HepG2 (cell line): ENCODE measurements around the gene DIAPH1. TPM values are rescaled to one million over a fixed set of nuclear protein-coding genes. Genes with fewer than 3 reads are reported as not detected.

Experiments used
- ATAC-seq: fragments of 200-7000 bp; cut with Tn5 transposase; 3 replicates; pipeline ENCODE4 v1.9.1; 2020; ENCODE audit warnings: mild to moderate bottlenecking, moderate library complexity
- BruUV-seq: library from RNA; stranded (reverse); fragments of 400-500 nt; replicated peaks from 2 replicates; lab custom pipeline; 2021; lab: Mats Ljungman, UMichigan
- CTCF ChIA-PET: fragments of 300-600 bp; formaldehyde crosslinking; extraction: SDS; loops from one replicate; lab custom pipeline; 2021; ENCODE audit warnings: low total read pairs, inconsistent platforms, low intra/inter-chr PET ratio; lab: Yijun Ruan, JAX
- POLR2A ChIA-PET: fragments of 350-600 bp; sonication (Branson Sonifier 250); formaldehyde crosslinking; loops from one replicate; lab custom pipeline; 2020; ENCODE audit warnings: antibody characterized with exemption, inconsistent platforms; lab: Yijun Ruan, JAX
- DNase-seq: peaks from one replicate; pipeline ENCODE4 v3.0.0-alpha.2; 2015; ENCODE audit warnings: low spot score
- FAIRE-seq: peaks from 3 replicates; lab custom pipeline; 2011; peaks lifted over from hg19 to GRCh38; lab: Jason Lieb, UNC
- H2AFZ ChIP-seq: one replicate; pipeline ENCODE4 v1.6.1; 2011; ENCODE audit warnings: low read length, inconsistent platforms
- H3K27ac ChIP-seq: fragments of 300-600 bp; 3 replicates; pipeline ENCODE4 v1.8.0; 2011; ENCODE audit warnings: mixed run types, mild to moderate bottlenecking, mixed read lengths, low read length, inconsistent platforms; ENCODE audit not compliant: insufficient read depth; ENCODE audit errors: extremely low read length
- H3K27me3 ChIP-seq, 2 experiments: fragments of 200-600 bp in 1 of 2; 2 replicates in 1 of 2; 3 replicates in 1 of 2; pipeline versions ENCODE4 v1.6.0 to v1.8.0; 2011; ENCODE audit warnings: low read length in 2 of 2, mild to moderate bottlenecking in 2 of 2, moderate library complexity in 2 of 2, inconsistent platforms in 1 of 2; ENCODE audit not compliant: insufficient read depth in 2 of 2, control insufficient read depth in 1 of 2
- H3K36me3 ChIP-seq, 2 experiments: fragments of 200-600 bp in 1 of 2; replicated peaks in 1 of 2; 2 replicates in 1 of 2; 3 replicates in 1 of 2; pipeline versions ENCODE4 v1.5.1 to v1.8.0; 2011; ENCODE audit warnings: low read length in 2 of 2, inconsistent platforms in 1 of 2; ENCODE audit not compliant: insufficient read depth in 2 of 2, control insufficient read depth in 1 of 2
- H3K4me1 ChIP-seq: 2 replicates; pipeline ENCODE4 v1.5.1; 2012; ENCODE audit warnings: low read length, inconsistent platforms; ENCODE audit not compliant: insufficient read depth
- H3K4me2 ChIP-seq: 2 replicates; pipeline ENCODE4 v1.6.0; 2011; ENCODE audit warnings: low read depth, low read length, inconsistent platforms
- H3K4me3 ChIP-seq, 3 experiments: fragments of 200-600 bp in 1 of 3; sonication (generic), shearing (Covaris generic) in 1 of 3; replicated peaks in 1 of 3; 2 replicates each; pipeline ENCODE4 v1.5.1; 2011 to 2016; ENCODE audit warnings: low read length in 3 of 3, inconsistent platforms in 2 of 3, low read depth in 2 of 3, mild to moderate bottlenecking in 2 of 3, control low read depth in 1 of 3, mixed read lengths in 1 of 3; ENCODE audit not compliant: insufficient read depth in 1 of 3
- H3K79me2 ChIP-seq: one replicate; pipeline ENCODE4 v1.6.1; 2011; ENCODE audit warnings: low read length, inconsistent platforms; ENCODE audit not compliant: insufficient read depth
- H3K9ac ChIP-seq: 2 replicates; pipeline ENCODE4 v1.6.0; 2011; ENCODE audit warnings: mild to moderate bottlenecking, low read depth, low read length, inconsistent platforms; ENCODE audit not compliant: insufficient read depth
- H3K9me3 ChIP-seq: 2 replicates; pipeline ENCODE4 v1.5.1; 2012; ENCODE audit warnings: mild to moderate bottlenecking, low read length
- H4K20me1 ChIP-seq: 2 replicates; pipeline ENCODE4 v1.6.0; 2011; ENCODE audit warnings: inconsistent platforms, mild to moderate bottlenecking, low read length, moderate library complexity; ENCODE audit not compliant: insufficient read depth
- ARID4A ChIP-seq: sonication (generic); formaldehyde crosslinking; IDR thresholded peaks from 2 replicates; pipeline ENCODE4 v1.5.0; 2020; ENCODE audit warnings: mild to moderate bottlenecking, missing genetic modification reagents, borderline replicate concordance
- HNF1B ChIP-seq: sonication (generic); formaldehyde crosslinking; IDR thresholded peaks from 2 replicates; pipeline ENCODE4 v1.5.1; 2020; ENCODE audit warnings: mild to moderate bottlenecking, moderate library complexity, missing genetic modification reagents
- HNF4A ChIP-seq: sonication (generic); formaldehyde crosslinking; IDR thresholded peaks from 2 replicates; pipeline ENCODE4 v1.4.0; 2020; ENCODE audit warnings: missing genetic modification reagents
- IKZF1 ChIP-seq: fragments of 450-650 bp; IDR thresholded peaks from 2 replicates; pipeline ENCODE4 v1.7.1; 2016
- LCORL ChIP-seq, 2 experiments: fragments of 450-650 bp in 1 of 2; sonication (generic) in 1 of 2; formaldehyde crosslinking in 1 of 2; IDR thresholded peaks; 2 replicates each; pipeline versions ENCODE4 v1.5.0 to v1.6.1; 2017 to 2020; ENCODE audit warnings: antibody characterized with exemption in 1 of 2, missing genetic modification reagents in 1 of 2
- NFKB2 ChIP-seq: sonication (generic); formaldehyde crosslinking; IDR thresholded peaks from 2 replicates; pipeline ENCODE4 v1.4.0; 2020; ENCODE audit warnings: missing genetic modification reagents, borderline replicate concordance
- SOX5 ChIP-seq: IDR thresholded peaks from 2 replicates; pipeline ENCODE4 v1.6.1; 2016; ENCODE audit warnings: borderline replicate concordance
- ZNF773 ChIP-seq: sonication (generic); formaldehyde crosslinking; IDR thresholded peaks from 2 replicates; pipeline ENCODE4 v1.4.0; 2020; ENCODE audit warnings: missing genetic modification reagents, borderline replicate concordance
- WGBS: methylation state at CpG from one replicate; pipeline ENCODE4 v1.1.6; 2017; ENCODE audit warnings: low lambda C conversion rate; 5-methylcytosine and 5-hydroxymethylcytosine counted together
- in situ Hi-C: cut with HindIII; loops from 2 replicates; pipeline ENCODE4 v1.10.0; 2017; ENCODE audit warnings: low pct_unique_long_range_greater_than_20kb; ENCODE audit not compliant: extremely low pct_ligation_motif_present
- intact Hi-C: fragments of 100-400 bp; cut with micrococcal nuclease; formaldehyde crosslinking; loops from one replicate; pipeline ENCODE4 v1.10.0; 2022; ENCODE audit not compliant: unreplicated experiment
- polyA plus RNA-seq, 8 experiments: library from polyadenylated mRNA; depleted of rRNA in 3 of 8; stranded (reverse) in 7 of 8; unstranded in 1 of 8; fragments of >200 nt; fragmentation: Illumina TruSeq in 4 of 8; extraction: Trizol in 4 of 8; gene quantifications; 2 replicates each; pipeline versions ENCODE4 v1.2.1 to v1.2.3, GENCODE V29; 2011 to 2016; ENCODE audit warnings: low read depth in 4 of 8, missing spikeins in 1 of 8, mixed read lengths in 1 of 8; ENCODE audit not compliant: insufficient read depth in 1 of 8
- total RNA-seq, 5 experiments: library from RNA; depleted of rRNA; stranded (reverse); fragments of >200 nt; fragmentation: Illumina TruSeq; extraction: Trizol; gene quantifications; 2 replicates each; pipeline ENCODE4 v1.2.3, GENCODE V29; 2016; ENCODE audit warnings: low read depth in 1 of 5

The DIAPH1 gene
- total and polyA plus RNA-seq, 2 of the 13 experiments (the other 11 are each of a cell fraction or from before 2014, with no cell fraction given), result 25.1 to 33.9 TPM

- no peak; the same call in 1 of the 2 replicates for TF ChIP-seq HNF1B (CRISPR knock-in tag)
- no peak for TF ChIP-seq ZNF773 (CRISPR knock-in tag)
- TF ChIP-seq, all 625 proteins: peak for 60
These were observed 583 bp downstream of the DIAPH1 start (continued) for GRCh38 chr5:141618030-141618803.

GRCh38 chr5:141617682-141618029 lies 1.1 kb downstream of the DIAPH1 start:
- no peak overlapping the region for H2AFZ ChIP-seq
- in situ Hi-C loops, result no loop called here
- H3K9me3 ChIP-seq, result no peaks in the 10 kb centered on the region
- H4K20me1 ChIP-seq, result no peaks in the 10 kb centered on the region
- ATAC-seq (no peak), DNase-seq (no peak)
- intact Hi-C loops, result no loop called here
- CTCF ChIA-PET, result no interaction called here
- peak overlapping the region; percentile 83 for H3K9ac ChIP-seq
- peak overlapping the region; percentile 84 to 95 (median 88) for H3K4me3 ChIP-seq
- no peaks in the 10 kb centered on the region for H3K27me3 ChIP-seq
- H3K79me2 ChIP-seq, result peaks cover 50% of the 10 kb centered on the region
- H3K4me1 ChIP-seq, result peaks cover 58% of the 10 kb centered on the region
- 7% methylated on average over 9 of the region's 9 CpGs for WGBS
- BruUV-seq, result TSS peak; percentile 54
- peak overlapping the region; percentile 74 for H3K4me2 ChIP-seq
- peak overlapping the region; percentile 87 for H3K27ac ChIP-seq
- POLR2A ChIA-PET, result interaction anchor here (1.2 to 3.5 kb wide), 8 partner anchors 9 to 297 kb away, joined by 3 to 53 read pairs (median 5); partner anchors contain the start of genes RELL2 and TAF7
- peaks cover 4 to 11% of the 10 kb centered on the region in 2 experiments for H3K36me3 ChIP-seq
- TF ChIP-seq SOX5, result no peak
- no peak for TF ChIP-seq NFKB2 (CRISPR knock-in tag)
- TF ChIP-seq ARID4A (CRISPR knock-in tag), result peak; percentile 19; the same call in 1 of the 2 replicates
- TF ChIP-seq HNF4A (CRISPR knock-in tag), result no peak
- TF ChIP-seq IKZF1, result no peak
- no peak for TF ChIP-seq LCORL (IDR thresholded peaks at IDR 0.05)
- TF ChIP-seq LCORL (CRISPR knock-in tag; IDR thresholded peaks at IDR 0.05), result no peak
- TF ChIP-seq, all 625 proteins: peak for 1
- no peak for FAIRE-seq
